SH-SY5Y (cell line): ENCODE data around the gene CSRNP3.

Experiments
- GATA2 ChIP-seq: IDR thresholded peaks from 2 replicates; pipeline ENCODE4 v1.6.1; 2011; ENCODE audit warnings: mild to moderate bottlenecking, low read depth, low read length
- GATA3 ChIP-seq: IDR thresholded peaks from 2 replicates; pipeline ENCODE4 v1.6.1; 2011; ENCODE audit warnings: low read depth, mild to moderate bottlenecking, low read length, moderate library complexity

The CSRNP3 gene

GRCh38 chr2:165675551-165675968 is 206.1 kb downstream of the CSRNP3 start:
- TF ChIP-seq GATA3 (no peak), GATA2 (no peak)

- TF ChIP-seq GATA2 (no peak), GATA3 (no peak)
Observed at GRCh38 chr2:165678882-165679281, 209.4 kb downstream of the CSRNP3 start.

GRCh38 chr2:165679621-165680020 is 210.1 kb downstream of the CSRNP3 start:
- TF ChIP-seq GATA2, result no peak
- no peak for TF ChIP-seq GATA3

- TF ChIP-seq GATA3 (no peak), GATA2 (no peak)
Observed at GRCh38 chr2:165681841-165682240, 212.3 kb downstream of the CSRNP3 start.

GRCh38 chr2:165682546-165682945 is 213.0 kb downstream of the CSRNP3 start:
- TF ChIP-seq GATA2 (no peak), GATA3 (no peak)

- TF ChIP-seq GATA2 (no peak), GATA3 (no peak)
Observed at GRCh38 chr2:165686800-165687199, 217.3 kb downstream of the CSRNP3 start.

- TF ChIP-seq GATA2 (no peak), GATA3 (no peak)
Observed at GRCh38 chr2:165687426-165688002, 218.0 kb downstream of the CSRNP3 start.

- no peak for TF ChIP-seq GATA2
- TF ChIP-seq GATA3, result no peak
Observed at GRCh38 chr2:165691615-165692014, 222.1 kb downstream of the CSRNP3 start.

GRCh38 chr2:165692906-165693305 is 223.4 kb downstream of the CSRNP3 start:
- TF ChIP-seq GATA2, result no peak
- no peak for TF ChIP-seq GATA3

- TF ChIP-seq GATA3 (no peak), GATA2 (no peak)
Observed at GRCh38 chr2:165693838-165694237, 224.3 kb downstream of the CSRNP3 start.

GRCh38 chr2:165697748-165698443 is 228.4 kb downstream of the CSRNP3 start:
- no peak for TF ChIP-seq GATA3

GRCh38 chr2:165698444-165698884 is 229.0 kb downstream of the CSRNP3 start:
- TF ChIP-seq GATA2 (no peak), GATA3 (no peak)

GRCh38 chr2:165699946-165700345 is 230.4 kb downstream of the CSRNP3 start:
- no peak for TF ChIP-seq GATA3
- no peak for TF ChIP-seq GATA2

GRCh38 chr2:165700531-165700930 is 231.0 kb downstream of the CSRNP3 start:
- TF ChIP-seq GATA2, result no peak
- TF ChIP-seq GATA3, result no peak

GRCh38 chr2:165701147-165701546 is 231.6 kb downstream of the CSRNP3 start:
- TF ChIP-seq GATA3 (no peak), GATA2 (no peak)

GRCh38 chr2:165706960-165707487 is 237.5 kb downstream of the CSRNP3 start:
- TF ChIP-seq GATA2 (no peak), GATA3 (no peak)

- TF ChIP-seq GATA2, result no peak
- no peak for TF ChIP-seq GATA3
Observed at GRCh38 chr2:165716091-165716490, 246.6 kb downstream of the CSRNP3 start.
